Naive thymus-derived CD4-positive, alpha-beta T cell (primary cell): ENCODE measurements around the gene OSCP1. TPM values are rescaled to one million over a fixed set of nuclear protein-coding genes. Genes with fewer than 3 reads are reported as not detected.
A peak's percentile ranks its signal among the peaks of the same experiment; 100 is the strongest.

Experiments used
- ATAC-seq: fragments of 150-1000 bp; cut with Tn5 transposase; 2 replicates; pipeline ENCODE4 v1.10.0; 2021; ENCODE audit warnings: mild to moderate bottlenecking, moderate library complexity
- CTCF ChIA-PET: fragments of 350-600 bp; sonication (Branson Sonifier 250); formaldehyde crosslinking; loops from one replicate; lab custom pipeline; 2021; ENCODE audit warnings: antibody characterized with exemption; lab: Charles Lee
- POLR2A ChIA-PET: fragments of 350-600 bp; sonication (Branson Sonifier 250); formaldehyde crosslinking; loops from one replicate; lab custom pipeline; 2021; ENCODE audit warnings: antibody characterized with exemption, inconsistent platforms; lab: Charles Lee
- DNase-seq, 9 donors: peaks; one replicate each; pipeline versions ENCODE4 v3.0.0 to v3.0.0-alpha.2; 2020 to 2022; ENCODE audit warnings: mixed read lengths in 1 of 9
- H3K27ac ChIP-seq: one replicate; pipeline ENCODE4 v1.7.0; 2013; ENCODE audit warnings: mild to moderate bottlenecking, low read depth, low read length, moderate library complexity
- H3K27me3 ChIP-seq, 2 donors: one replicate each; pipeline ENCODE4 v1.7.0; 2013; ENCODE audit warnings: low read length in 2 of 2, mild to moderate bottlenecking in 2 of 2, moderate library complexity in 2 of 2; ENCODE audit not compliant: control insufficient read depth in 2 of 2, insufficient read depth in 2 of 2
- H3K36me3 ChIP-seq, 3 experiments: 1 replicate in 2 of 3; 2 replicates in 1 of 3; pipeline ENCODE4 v1.7.0; 2013; ENCODE audit warnings: low read length in 3 of 3, mild to moderate bottlenecking in 3 of 3, moderate library complexity in 1 of 3; ENCODE audit not compliant: insufficient read depth in 3 of 3, control insufficient read depth in 2 of 3
- H3K4me1 ChIP-seq, 2 donors: one replicate each; pipeline ENCODE4 v1.7.0; 2013; ENCODE audit warnings: low read length in 2 of 2, mild to moderate bottlenecking in 2 of 2, moderate library complexity in 1 of 2; ENCODE audit not compliant: control insufficient read depth in 2 of 2, insufficient read depth in 2 of 2
- H3K4me3 ChIP-seq: 2 replicates; pipeline ENCODE4 v1.7.0; 2013; ENCODE audit warnings: mild to moderate bottlenecking, low read length
- H3K9me3 ChIP-seq, 3 experiments: 1 replicate in 2 of 3; 2 replicates in 1 of 3; pipeline ENCODE4 v1.7.0; 2013; ENCODE audit warnings: low read length in 3 of 3; ENCODE audit not compliant: control insufficient read depth in 2 of 3
- H3K27ac Mint-ChIP-seq, 9 donors: one replicate each; pipeline ENCODE4 v1.8.0; 2020 to 2022; ENCODE audit warnings: mixed read lengths in 9 of 9, mild to moderate bottlenecking in 8 of 9, moderate library complexity in 5 of 9, inconsistent platforms in 2 of 9
- H3K27me3 Mint-ChIP-seq, 5 donors: one replicate each; pipeline ENCODE4 v1.8.0; 2021 to 2022; ENCODE audit warnings: mixed read lengths in 5 of 5, mild to moderate bottlenecking in 1 of 5
- H3K36me3 Mint-ChIP-seq, 5 donors: one replicate each; pipeline ENCODE4 v1.8.0; 2020 to 2022; ENCODE audit warnings: mixed read lengths in 5 of 5, mild to moderate bottlenecking in 3 of 5, inconsistent platforms in 1 of 5
- H3K4me1 Mint-ChIP-seq, 7 donors: one replicate each; pipeline ENCODE4 v1.8.0; 2020 to 2022; ENCODE audit warnings: mixed read lengths in 7 of 7, mild to moderate bottlenecking in 3 of 7, inconsistent platforms in 1 of 7
- H3K4me3 Mint-ChIP-seq, 10 donors: one replicate each; pipeline ENCODE4 v1.8.0; 2020 to 2022; ENCODE audit warnings: mild to moderate bottlenecking in 10 of 10, mixed read lengths in 10 of 10, moderate library complexity in 6 of 10, inconsistent platforms in 2 of 10
- H3K9me3 Mint-ChIP-seq, 11 donors: one replicate each; pipeline ENCODE4 v1.8.0; 2020 to 2022; ENCODE audit warnings: mixed read lengths in 11 of 11, mild to moderate bottlenecking in 4 of 11, inconsistent platforms in 1 of 11, moderate library complexity in 1 of 11
- intact Hi-C, 2 donors: fragments of 100-400 bp; cut with micrococcal nuclease; formaldehyde crosslinking; loops; one replicate each; pipeline ENCODE4 v1.15.1; 2023
- polyA plus RNA-seq, 2 donors: library from polyadenylated mRNA; unstranded; fragments of 300-500 nt; fragmentation: Illumina TruSeq; gene quantifications; one replicate each; pipeline ENCODE4 v1.2.3, GENCODE V29; 2021
- total RNA-seq, 6 experiments: library from RNA in 5 of 6; stranded (reverse) in 5 of 6; gene quantifications; 1 replicate in 5 of 6; 2 replicates in 1 of 6; pipeline ENCODE4 v1.2.3 and lab custom pipeline; 2021 to 2026

The OSCP1 gene
- total and polyA plus RNA-seq, 7 experiments from 2014 or later: 0.65 to 2.0 (median 1.1) TPM

DNA sequence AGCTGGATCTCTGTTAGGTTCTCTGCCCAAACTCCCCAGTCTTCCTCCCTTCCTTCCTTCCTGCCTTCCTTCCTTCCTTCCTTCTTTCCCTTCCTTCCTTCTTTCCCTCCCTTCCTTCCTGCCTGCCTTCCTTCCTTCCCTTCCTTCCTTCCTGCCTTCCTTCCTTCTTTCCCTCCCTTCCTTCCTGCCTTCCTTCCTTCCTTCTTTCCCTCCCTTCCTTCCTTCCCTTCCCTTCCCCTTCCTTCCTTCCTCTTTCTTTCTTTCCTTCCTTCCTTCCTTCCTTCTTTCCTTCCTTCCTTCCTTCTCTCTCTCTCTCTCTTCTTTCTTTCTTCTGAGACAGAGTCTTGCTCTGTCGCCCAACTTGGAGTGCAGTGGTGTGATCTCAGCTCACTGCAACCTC lies 43.8 kb downstream of the OSCP1 start:
- H3K36me3 ChIP-seq: no peaks in the 10 kb centered on the region
- ATAC-seq (no peak), DNase-seq (no peak)
- POLR2A ChIA-PET: interaction anchor here (0.7 kb wide), 1 partner anchor 1081 kb away, joined by 3 read pairs; no protein-coding TSS in a partner anchor
- peaks cover 7 to 18% (median 9%) of the 10 kb centered on the region in 7 donors for H3K4me1 Mint-ChIP-seq
- CTCF ChIA-PET: interaction anchor here (0.5 to 0.6 kb wide), 3 partner anchors 13 to 38 kb away, joined by 3 read pairs; no protein-coding TSS in a partner anchor
- no peaks in the 10 kb centered on the region for H3K27me3 ChIP-seq
- intact Hi-C loops: no loop called here
- H3K4me1 ChIP-seq: no peaks in the 10 kb centered on the region
- peaks cover 0 to 5% (median 0%) of the 10 kb centered on the region in 11 donors for H3K9me3 Mint-ChIP-seq
- peaks cover 0 to 6% (median 0%) of the 10 kb centered on the region in 5 donors for H3K36me3 Mint-ChIP-seq
- H3K9me3 ChIP-seq: no peaks in the 10 kb centered on the region
- no peak overlapping the region for H3K27ac ChIP-seq
- no peak overlapping the region for H3K4me3 Mint-ChIP-seq
- no peak overlapping the region for H3K4me3 ChIP-seq
- H3K27me3 Mint-ChIP-seq: peaks cover 0 to 4% (median 0%) of the 10 kb centered on the region in 5 donors
- H3K27ac Mint-ChIP-seq: peak overlapping the region in 6 of 9 donors; percentile 16 to 68 (median 60)

DNA sequence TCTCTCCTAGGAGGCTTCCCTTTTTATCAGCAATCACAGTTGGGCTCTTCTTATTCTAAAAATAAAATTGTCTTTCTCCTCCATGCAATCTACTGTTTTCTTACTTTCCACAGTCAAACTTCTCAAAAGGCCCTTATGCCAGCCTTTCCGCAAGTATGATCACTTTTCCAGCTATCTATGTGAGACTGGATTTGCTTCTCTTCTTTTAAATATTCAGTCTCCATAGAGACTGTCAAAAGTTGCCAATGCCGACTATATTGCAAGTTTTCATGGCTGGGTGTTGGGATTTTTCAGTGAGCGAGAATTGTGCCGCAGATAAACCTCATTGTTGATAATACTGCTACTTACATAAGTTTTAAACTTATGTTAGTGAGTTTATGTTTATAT lies 47.8 kb downstream of the OSCP1 start:
- ATAC-seq (no peak), DNase-seq (no peak)
- intact Hi-C loops: no loop called here
- Histone ChIP-seq H3K4me3 (no peak overlapping the region), H3K9me3 (no peaks in the 10 kb centered on the region), H3K27ac (no peak overlapping the region), H3K36me3 (peaks cover 0 to 3% (median 0%) of the 10 kb centered on the region in 3 experiments), H3K4me1 (peaks cover 5 to 6% of the 10 kb centered on the region in 2 donors), H3K27me3 (no peaks in the 10 kb centered on the region)
- peaks cover 13 to 36% (median 16%) of the 10 kb centered on the region in 7 donors for H3K4me1 Mint-ChIP-seq
- ChIA-PET POLR2A (interaction anchor here (1.2 kb wide), 2 partner anchors 10 to 34 kb away, joined by 3 to 4 read pairs; no protein-coding TSS in a partner anchor), CTCF (no interaction called here)
- peaks cover 0 to 4% (median 0%) of the 10 kb centered on the region in 5 donors for H3K27me3 Mint-ChIP-seq
- H3K27ac Mint-ChIP-seq: peak overlapping the region in 2 of 9 donors; percentile 12 to 32
- no peaks in the 10 kb centered on the region for H3K36me3 Mint-ChIP-seq
- H3K9me3 Mint-ChIP-seq: no peaks in the 10 kb centered on the region
- H3K4me3 Mint-ChIP-seq: no peak overlapping the region

DNA sequence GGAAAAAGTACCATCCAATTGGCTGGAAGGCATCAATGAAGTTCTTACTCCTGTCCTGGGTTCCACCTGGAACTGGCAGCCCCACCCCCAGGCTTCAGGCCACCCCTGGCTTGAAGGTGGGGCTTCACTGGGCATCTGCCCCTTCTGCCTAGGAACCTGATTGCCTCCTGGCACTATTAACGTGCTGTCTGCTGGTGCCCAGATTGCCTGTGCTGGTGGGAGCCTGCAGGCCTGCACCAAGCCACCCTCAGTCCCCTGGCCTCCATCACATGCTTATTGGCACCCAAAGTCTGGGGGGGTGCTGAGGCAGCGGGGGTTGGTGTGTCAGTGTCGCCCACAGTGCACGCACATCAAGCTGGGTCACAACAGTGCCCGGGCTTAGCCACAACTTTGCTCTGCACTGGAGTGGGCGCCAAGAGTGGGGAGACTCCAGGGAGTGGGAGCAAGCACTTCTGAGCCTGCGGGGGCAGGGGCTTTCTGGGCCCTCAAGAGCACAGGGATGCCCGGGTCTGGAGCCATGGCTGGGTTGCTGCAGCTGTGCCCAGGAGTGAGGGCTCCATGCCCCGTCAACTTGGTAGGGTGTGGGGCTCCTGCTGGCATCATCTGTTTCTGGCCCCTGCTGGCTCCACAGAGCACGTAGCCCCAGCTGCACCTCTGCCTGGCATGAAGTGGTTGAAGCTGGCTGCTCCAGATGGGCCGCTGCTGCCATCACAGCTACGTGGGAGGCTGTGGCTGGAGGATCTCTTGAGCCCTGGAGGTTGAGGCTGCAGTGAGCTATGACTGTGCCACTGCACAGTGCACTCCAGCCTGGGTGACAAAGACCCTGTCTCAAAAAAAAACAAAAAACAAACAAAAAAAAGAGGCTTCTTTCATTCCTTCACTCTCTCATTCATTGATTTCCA lies 48.4 kb downstream of the OSCP1 start:
- Histone ChIP-seq H3K27ac (no peak overlapping the region), H3K36me3 (peaks cover 0 to 5% (median 0%) of the 10 kb centered on the region in 3 experiments), H3K4me3 (no peak overlapping the region), H3K27me3 (no peaks in the 10 kb centered on the region), H3K9me3 (no peaks in the 10 kb centered on the region), H3K4me1 (peaks cover 8 to 9% of the 10 kb centered on the region in 2 donors)
- intact Hi-C loops: no loop called here
- no peaks in the 10 kb centered on the region for H3K9me3 Mint-ChIP-seq
- peaks cover 0 to 4% (median 0%) of the 10 kb centered on the region in 5 donors for H3K27me3 Mint-ChIP-seq
- peaks cover 13 to 41% (median 20%) of the 10 kb centered on the region in 7 donors for H3K4me1 Mint-ChIP-seq
- CTCF ChIA-PET: no interaction called here
- peak overlapping the region in 1 of 10 donors; percentile 64 for H3K4me3 Mint-ChIP-seq
- DNase-seq (no peak), ATAC-seq (no peak)
- peak overlapping the region in 3 of 9 donors; percentile 32 to 67 (median 61) for H3K27ac Mint-ChIP-seq
- POLR2A ChIA-PET: interaction anchor here (1.2 kb wide), 1 partner anchor 11 kb away, joined by 3 read pairs; no protein-coding TSS in a partner anchor
- no peaks in the 10 kb centered on the region for H3K36me3 Mint-ChIP-seq

DNA sequence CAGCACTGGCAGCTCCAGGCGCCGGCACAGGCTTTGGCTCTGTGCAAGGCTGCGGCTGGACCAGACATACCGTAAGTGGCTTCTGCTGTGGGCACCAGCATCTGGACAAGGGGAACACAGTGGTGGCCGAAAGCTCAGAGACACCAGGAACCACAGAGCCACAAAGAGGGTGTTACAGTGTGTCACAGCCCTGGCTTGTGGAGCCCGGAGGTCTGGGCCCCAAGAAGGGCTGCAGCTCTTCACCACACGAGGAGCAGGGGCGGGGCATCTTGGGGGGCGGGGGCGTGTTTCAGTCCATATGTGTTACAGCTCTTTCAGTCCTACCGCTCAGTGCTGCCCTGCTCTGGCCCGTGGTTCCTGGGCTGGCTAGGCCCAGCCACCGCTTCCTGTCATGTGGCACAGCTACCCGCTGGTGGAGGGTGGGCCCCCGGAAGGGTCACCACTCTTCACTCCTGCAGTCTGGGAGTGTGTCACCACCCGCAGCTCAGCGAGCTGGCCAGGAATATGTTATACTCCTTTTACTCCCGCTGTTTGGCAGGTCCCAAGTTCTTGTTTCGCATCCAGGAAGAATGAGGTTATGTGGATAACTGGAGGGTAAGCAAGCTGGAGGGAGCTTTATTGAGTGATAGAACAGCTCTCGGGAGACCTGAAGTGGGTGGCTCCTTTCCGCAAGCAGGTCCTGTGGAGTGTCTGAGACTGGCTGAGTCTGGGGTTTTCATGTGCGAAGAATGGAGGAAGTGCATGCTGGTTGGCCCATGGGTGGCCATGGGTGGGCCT lies 49.2 kb downstream of the OSCP1 start:
- Mint-ChIP-seq H3K27me3 (no peaks in the 10 kb centered on the region), H3K4me1 (peaks cover 15 to 43% (median 23%) of the 10 kb centered on the region in 7 donors), H3K9me3 (no peaks in the 10 kb centered on the region), H3K36me3 (no peaks in the 10 kb centered on the region), H3K27ac (peak overlapping the region in 2 of 9 donors; percentile 61 to 67), H3K4me3 (peak overlapping the region in 1 of 10 donors; percentile 64)
- ATAC-seq: peak; percentile 89
- CTCF ChIA-PET: interaction anchor here (0.7 kb wide), 1 partner anchor 58 kb away, joined by 3 read pairs; no protein-coding TSS in a partner anchor
- POLR2A ChIA-PET: interaction anchor here (1.2 kb wide), 1 partner anchor 9 kb away, joined by 6 read pairs; no protein-coding TSS in a partner anchor
- H3K4me3 ChIP-seq: no peak overlapping the region
- H3K27me3 ChIP-seq: no peaks in the 10 kb centered on the region
- no peak overlapping the region for H3K27ac ChIP-seq
- peaks cover 0 to 5% (median 0%) of the 10 kb centered on the region in 3 experiments for H3K36me3 ChIP-seq
- DNase-seq: peak in 2 of 9 donors; percentile 13 to 43
- peaks cover 13 to 16% of the 10 kb centered on the region in 2 donors for H3K4me1 ChIP-seq
- no peaks in the 10 kb centered on the region for H3K9me3 ChIP-seq
- intact Hi-C loops: no loop called here

DNA sequence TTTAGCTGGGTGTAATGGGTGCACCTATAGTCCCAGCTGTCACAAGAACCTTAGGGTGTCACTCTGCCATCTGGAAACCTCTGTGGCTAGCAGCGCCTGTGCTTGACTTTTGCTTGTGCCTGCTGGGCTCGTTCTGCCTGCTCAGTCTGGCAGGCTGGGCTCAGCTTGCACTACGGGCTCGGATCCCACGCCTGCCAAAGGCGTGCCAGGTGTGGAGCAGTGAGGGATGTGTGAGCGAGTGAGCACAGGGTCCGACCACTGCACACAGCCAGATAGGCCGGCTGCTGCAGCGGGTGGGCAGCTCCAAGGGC lies 49.8 kb downstream of the OSCP1 start:
- peaks cover 0 to 5% (median 0%) of the 10 kb centered on the region in 3 experiments for H3K36me3 ChIP-seq
- Mint-ChIP-seq H3K27ac (no peak overlapping the region), H3K4me1 (peaks cover 15 to 43% (median 23%) of the 10 kb centered on the region in 7 donors), H3K36me3 (no peaks in the 10 kb centered on the region), H3K4me3 (peak overlapping the region in 2 of 10 donors; percentile 5 to 21), H3K9me3 (no peaks in the 10 kb centered on the region), H3K27me3 (no peaks in the 10 kb centered on the region)
- ChIA-PET POLR2A (interaction anchor here (1.2 kb wide), 1 partner anchor 9 kb away, joined by 6 read pairs; no protein-coding TSS in a partner anchor), CTCF (interaction anchor here (0.7 kb wide), 1 partner anchor 57 kb away, joined by 3 read pairs; no protein-coding TSS in a partner anchor)
- DNase-seq (no peak), ATAC-seq (peak; percentile 6)
- H3K4me1 ChIP-seq: peaks cover 13 to 16% of the 10 kb centered on the region in 2 donors
- no peak overlapping the region for H3K27ac ChIP-seq
- intact Hi-C loops: no loop called here
- no peak overlapping the region for H3K4me3 ChIP-seq
- H3K27me3 ChIP-seq: no peaks in the 10 kb centered on the region
- no peaks in the 10 kb centered on the region for H3K9me3 ChIP-seq
